GM10266 (cell line): Measurements from ENCODE around the gene MYF6.

Source experiments
- DNase-seq: peaks from one replicate; pipeline ENCODE4 v3.0.0; 2012; ENCODE audit errors: extremely low spot score
- TF ChIP-seq, protein P1 (sequence below): IDR thresholded peaks from 2 replicates; pipeline ENCODE4 v1.5.1; 2012; ENCODE audit warnings: mild to moderate bottlenecking, low read depth; ENCODE audit not compliant: control insufficient read depth, insufficient read depth; ENCODE audit errors: missing control alignments

The MYF6 gene

DNA sequence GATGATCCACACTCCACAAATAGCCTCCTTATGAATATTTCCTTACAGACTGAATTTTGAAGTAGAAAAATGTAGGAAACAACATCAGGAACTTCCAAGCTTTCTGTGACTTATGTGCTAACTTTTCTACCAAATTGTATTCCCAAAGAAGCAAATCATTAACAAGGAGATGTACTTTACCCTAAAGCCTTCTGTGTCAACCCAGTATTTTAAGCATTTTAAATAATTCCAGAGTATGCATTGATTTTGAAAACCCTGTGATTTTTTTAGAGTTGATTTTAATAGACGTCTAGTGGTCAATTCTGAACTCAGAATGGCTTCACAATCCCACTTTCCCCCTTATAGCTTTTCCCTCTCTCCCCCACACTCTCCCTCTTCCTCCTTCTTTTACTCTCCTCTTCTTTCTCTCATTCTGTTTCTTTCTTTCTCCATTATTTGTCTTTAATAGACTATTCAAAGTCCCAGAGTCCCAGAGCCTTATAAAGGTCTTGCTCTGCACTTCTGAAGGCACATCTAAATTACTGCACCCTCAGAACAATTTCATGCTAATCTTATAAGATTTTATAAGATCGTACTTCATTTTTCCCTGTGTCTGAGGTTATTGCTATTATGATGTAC is 10.1 kb upstream of the MYF6 start:
- no peak for DNase-seq
- TF ChIP-seq, protein P1, sequence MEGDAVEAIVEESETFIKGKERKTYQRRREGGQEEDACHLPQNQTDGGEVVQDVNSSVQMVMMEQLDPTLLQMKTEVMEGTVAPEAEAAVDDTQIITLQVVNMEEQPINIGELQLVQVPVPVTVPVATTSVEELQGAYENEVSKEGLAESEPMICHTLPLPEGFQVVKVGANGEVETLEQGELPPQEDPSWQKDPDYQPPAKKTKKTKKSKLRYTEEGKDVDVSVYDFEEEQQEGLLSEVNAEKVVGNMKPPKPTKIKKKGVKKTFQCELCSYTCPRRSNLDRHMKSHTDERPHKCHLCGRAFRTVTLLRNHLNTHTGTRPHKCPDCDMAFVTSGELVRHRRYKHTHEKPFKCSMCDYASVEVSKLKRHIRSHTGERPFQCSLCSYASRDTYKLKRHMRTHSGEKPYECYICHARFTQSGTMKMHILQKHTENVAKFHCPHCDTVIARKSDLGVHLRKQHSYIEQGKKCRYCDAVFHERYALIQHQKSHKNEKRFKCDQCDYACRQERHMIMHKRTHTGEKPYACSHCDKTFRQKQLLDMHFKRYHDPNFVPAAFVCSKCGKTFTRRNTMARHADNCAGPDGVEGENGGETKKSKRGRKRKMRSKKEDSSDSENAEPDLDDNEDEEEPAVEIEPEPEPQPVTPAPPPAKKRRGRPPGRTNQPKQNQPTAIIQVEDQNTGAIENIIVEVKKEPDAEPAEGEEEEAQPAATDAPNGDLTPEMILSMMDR = no peak

DNA sequence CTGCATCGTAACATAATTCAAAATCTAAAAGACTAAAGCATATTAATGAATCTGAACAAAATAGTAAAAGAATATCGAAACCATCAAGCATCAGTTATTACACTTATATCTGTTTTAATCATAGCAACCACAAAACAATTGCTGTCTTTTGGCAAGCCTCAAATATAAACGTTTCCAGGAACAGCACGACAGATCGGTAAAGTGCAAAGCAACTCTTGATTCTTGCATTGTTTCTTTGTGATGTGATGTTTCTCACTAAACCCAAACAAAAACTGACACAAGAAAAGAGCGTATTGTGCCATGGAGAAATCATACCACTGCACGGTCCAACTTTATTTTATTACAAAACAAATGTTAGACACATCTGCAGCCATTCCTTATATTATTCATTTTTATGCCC is 9.2 kb upstream of the MYF6 start:
- TF ChIP-seq, protein P1 = no peak
- DNase-seq = no peak

DNA sequence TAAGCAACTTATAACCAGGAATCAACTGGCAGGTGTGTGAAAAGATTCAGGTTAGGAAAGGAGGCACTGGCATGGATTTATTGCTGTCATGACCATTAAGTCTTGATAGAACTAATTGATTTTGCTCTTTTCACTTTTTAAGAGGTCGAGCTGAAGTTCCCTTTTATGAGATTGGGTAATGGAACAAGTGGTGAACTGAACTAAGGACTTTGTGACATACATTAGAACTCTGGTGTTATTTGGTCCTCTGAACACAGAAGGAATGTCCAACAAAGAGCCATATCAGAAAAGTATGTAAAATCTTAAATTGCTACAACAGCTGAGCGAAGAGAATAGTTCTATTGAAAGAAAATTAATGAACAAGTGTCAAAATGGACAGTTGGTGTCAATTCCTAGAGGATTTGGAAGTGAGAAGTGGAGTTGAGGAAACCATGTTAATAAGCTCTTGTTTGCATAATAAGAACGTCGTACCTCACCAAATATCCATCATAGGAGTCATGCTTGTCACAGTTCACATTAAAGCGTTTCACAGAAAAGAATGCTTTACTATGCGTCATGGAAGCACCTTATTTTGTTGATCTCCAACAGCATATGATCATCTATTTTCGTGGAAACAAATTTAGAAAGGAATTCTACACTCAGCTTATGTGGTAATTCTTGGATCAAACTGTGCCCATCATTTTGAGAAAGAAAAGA is 8.4 kb upstream of the MYF6 start:
- no peak for DNase-seq
- TF ChIP-seq, protein P1 = no peak

DNA sequence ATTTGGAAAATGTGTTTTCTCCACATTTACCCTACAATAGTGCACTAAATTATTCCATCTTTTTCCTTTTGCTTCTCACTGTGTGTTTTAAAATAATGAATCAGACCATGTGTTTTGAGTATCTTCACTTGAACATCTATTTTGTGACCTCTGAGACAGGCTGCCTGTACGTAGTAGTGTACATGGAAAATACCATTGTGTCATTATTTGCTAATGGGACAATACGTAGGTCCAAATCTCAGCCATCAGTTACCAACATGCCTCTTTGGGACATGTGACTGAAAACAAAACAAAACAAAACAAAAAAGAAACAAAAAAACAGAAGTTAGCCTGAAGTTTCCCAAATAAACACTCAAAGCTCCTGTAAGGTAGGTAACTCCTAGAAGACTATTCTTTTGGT is 7.1 kb upstream of the MYF6 start:
- no peak for DNase-seq
- TF ChIP-seq, protein P1 = no peak

DNA sequence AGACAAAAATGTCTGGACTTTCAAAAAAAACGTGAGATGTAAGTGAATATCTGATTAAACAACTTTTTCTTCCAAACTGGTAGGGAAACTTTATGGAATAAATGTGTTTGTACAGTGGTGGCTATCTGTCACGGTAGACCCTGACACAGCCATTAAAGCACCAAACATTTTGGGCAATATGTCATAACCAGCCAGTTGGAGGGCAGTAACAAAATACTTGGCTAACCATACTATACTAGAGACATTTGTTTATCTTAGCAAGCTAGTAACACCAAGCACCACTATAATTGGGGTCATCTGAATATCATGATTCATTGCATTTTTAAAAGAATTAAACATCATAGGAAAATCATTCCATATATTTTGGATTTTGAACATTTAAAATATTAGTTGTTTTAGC is 6.0 kb upstream of the MYF6 start:
- DNase-seq = no peak
- TF ChIP-seq, protein P1 = no peak

DNA sequence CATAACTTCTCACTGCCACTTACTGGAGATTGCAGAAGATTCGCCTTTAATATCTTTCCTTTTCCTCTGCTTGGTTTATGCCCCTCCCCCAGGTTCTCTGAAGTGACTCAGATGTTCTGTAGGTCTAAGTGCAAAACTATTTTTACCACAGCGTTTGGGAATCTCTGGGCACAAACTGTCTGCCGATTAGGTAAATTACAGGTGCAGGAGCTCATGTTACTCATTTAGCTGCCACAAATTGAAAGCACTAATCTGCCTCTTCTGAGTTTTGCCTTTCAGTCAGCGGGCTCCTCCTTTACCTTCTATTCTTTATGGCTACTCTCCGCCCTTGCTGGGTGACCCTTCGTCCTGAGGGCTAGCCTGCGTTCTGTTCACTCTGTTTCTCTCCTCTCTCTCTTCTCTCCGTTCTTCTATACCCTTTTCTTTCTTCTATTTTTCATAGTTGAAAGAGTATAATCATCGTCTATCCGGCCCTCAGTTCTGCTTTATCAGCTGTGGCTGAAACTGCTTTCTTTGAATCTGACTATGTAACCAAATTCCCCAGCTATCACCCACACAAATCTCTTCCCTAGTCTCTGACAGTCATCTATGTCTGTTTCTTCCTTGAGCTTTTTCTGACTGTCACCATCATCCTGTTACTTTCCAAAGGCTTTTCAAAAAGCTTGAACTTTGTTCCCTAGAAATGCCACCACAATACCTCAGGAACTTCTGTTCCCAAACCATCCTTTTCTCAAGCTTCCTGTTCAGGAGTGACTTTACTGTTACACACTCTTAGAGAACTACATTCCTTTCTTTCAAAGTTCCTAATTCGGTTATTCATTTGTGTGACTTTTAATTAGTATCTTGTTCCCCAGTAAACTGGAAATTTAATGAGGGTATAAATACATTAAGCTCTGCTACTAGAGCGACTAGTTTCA is 4.3 kb upstream of the MYF6 start:
- TF ChIP-seq, protein P1 = no peak
- no peak for DNase-seq
